ENCODE data around the gene SPI1.

Gene SPI1

GRCh38 chr11:47406896-47407745, 28.8 kb upstream of the SPI1 start:
- no peak for DNase-seq

GRCh38 chr11:47403571-47403970, 25.2 kb upstream of the SPI1 start:
- DNase-seq, result no peak

GRCh38 chr11:47403135-47403534, 24.8 kb upstream of the SPI1 start:
- no peak for DNase-seq

GRCh38 chr11:47400768-47401279, 22.5 kb upstream of the SPI1 start:
- DNase-seq, result no peak

GRCh38 chr11:47399860-47400767, 21.8 kb upstream of the SPI1 start:
- no peak for DNase-seq

- no peak for DNase-seq
Measured at GRCh38 chr11:47398551-47398950, 20.2 kb upstream of the SPI1 start.

GRCh38 chr11:47398011-47398410, 19.7 kb upstream of the SPI1 start:
- DNase-seq, result no peak

- DNase-seq, result no peak
Measured at GRCh38 chr11:47396049-47396320, 17.6 kb upstream of the SPI1 start.

- no peak for DNase-seq
Measured at GRCh38 chr11:47395223-47396048, 17.1 kb upstream of the SPI1 start.

- DNase-seq, result peak in 1 of 2 donors; percentile 34
Measured at GRCh38 chr11:47394322-47395222, 16.2 kb upstream of the SPI1 start.

- no peak for DNase-seq
Measured at GRCh38 chr11:47394050-47394321, 15.6 kb upstream of the SPI1 start.

GRCh38 chr11:47393163-47394049, 15.1 kb upstream of the SPI1 start:
- DNase-seq, result no peak

- no peak for DNase-seq
Measured at GRCh38 chr11:47392546-47393162, 14.3 kb upstream of the SPI1 start.

GRCh38 chr11:47391711-47392432, 13.5 kb upstream of the SPI1 start:
- DNase-seq, result no peak

- DNase-seq, result no peak
Measured at GRCh38 chr11:47391077-47391583, 12.8 kb upstream of the SPI1 start.

GRCh38 chr11:47390422-47390760, 12.0 kb upstream of the SPI1 start:
- no peak for DNase-seq

- no peak for DNase-seq
Measured at GRCh38 chr11:47389577-47390421, 11.5 kb upstream of the SPI1 start.

- no peak for DNase-seq
Measured at GRCh38 chr11:47388697-47389576, 10.6 kb upstream of the SPI1 start.

Measured in hippocampal formation (tissue), 2 donors.